Stimulated activated CD4-positive, alpha-beta T cell treated with anti-CD3 and anti-CD28 coated beads, Interleukin-2, amount 100 ng/mL, for 24 hours (primary cell): ENCODE data around the gene F7.
A peak's percentile ranks its signal among the peaks of the same experiment; 100 is the strongest.

ENCODE experiments used
- DNase-seq, 2 donors: peaks; one replicate each; pipeline ENCODE4 v3.0.0-alpha.2; 2020

The F7 gene

GRCh38 chr13:113119822-113120189, 14.2 kb downstream of the F7 start:
- DNase-seq = no peak

- DNase-seq = no peak
Observed at GRCh38 chr13:113120300-113121182, 14.9 kb downstream of the F7 start.

- no peak for DNase-seq
Observed at GRCh38 chr13:113121183-113121927, 15.8 kb downstream of the F7 start.

GRCh38 chr13:113121928-113122471, 16.4 kb downstream of the F7 start:
- DNase-seq = no peak

- DNase-seq = no peak
Observed at GRCh38 chr13:113122550-113123225, 17.1 kb downstream of the F7 start, which contains the start of gene F10. Gene F10, plus strand, starts transcription at chr13:113122799. Its CDS starts 57 bp downstream, at chr13:113122856.

GRCh38 chr13:113123226-113124201, 17.9 kb downstream of the F7 start:
- DNase-seq = no peak

DNA sequence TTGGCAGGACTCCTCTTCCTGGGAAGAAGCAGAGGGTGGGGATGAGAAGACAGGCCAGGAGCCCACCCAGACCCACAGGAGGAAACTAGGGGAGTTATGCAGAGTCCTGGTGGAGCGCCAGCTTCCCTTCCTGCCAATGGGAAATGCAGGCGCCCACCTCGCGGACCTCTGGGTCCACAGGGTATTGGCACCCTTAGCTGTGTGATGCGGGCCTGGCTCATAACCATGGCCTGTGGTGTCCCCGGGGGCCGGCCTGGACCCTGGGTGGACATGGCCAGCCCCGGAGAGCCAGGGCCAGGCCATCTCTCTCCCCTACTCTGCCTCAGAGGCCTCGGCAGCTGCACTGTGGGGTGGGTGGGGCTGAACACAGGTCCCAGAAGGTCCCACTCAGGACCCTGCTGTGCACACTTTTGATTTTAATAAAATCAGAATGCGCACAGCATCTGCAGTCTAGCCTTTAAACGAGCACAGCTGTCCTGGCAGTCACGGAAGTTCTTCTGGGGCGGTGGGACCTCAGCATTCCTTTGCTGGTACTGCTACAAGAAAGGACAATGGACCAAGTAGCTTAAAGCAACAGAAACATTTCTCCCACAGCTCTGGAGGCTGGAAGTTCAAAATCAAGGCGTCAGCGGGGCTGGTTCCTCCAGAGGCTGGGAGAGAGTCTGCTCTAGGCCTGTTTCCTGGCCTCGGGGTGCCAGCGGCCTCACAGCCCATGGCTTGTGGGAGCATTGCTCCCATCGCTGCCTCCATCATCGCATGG, 18.8 kb downstream of the F7 start:
- no peak for DNase-seq

GRCh38 chr13:113125506-113126264, 20.1 kb downstream of the F7 start:
- DNase-seq = no peak

GRCh38 chr13:113126265-113127150, 20.9 kb downstream of the F7 start:
- no peak for DNase-seq

- DNase-seq = no peak
Observed at GRCh38 chr13:113129480-113129879, 23.9 kb downstream of the F7 start.

- DNase-seq = peak; percentile 41 to 54
Observed at GRCh38 chr13:113129921-113130750, 24.5 kb downstream of the F7 start.

DNA sequence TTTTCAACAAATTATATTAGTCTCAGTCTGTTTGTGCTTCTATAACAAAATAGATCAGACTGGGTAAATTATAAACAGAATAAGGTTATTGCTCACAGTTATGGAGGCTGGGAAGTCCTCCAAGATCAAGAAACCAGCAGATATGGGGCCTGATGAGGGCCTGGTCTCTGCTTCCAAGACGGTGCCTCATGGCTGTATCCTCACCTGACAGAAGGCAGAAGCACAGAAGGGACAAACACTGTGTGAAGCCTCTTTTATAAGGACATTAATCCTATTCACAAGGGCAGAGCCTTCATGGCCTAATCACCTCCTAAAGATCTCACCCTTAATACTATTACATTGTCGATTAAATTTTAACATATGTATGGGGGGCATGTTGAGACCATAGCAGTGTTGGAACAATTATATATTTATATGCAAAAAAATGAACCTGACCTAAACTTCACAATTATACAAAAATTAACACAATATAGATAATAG, 29.7 kb downstream of the F7 start:
- no peak for DNase-seq

GRCh38 chr13:113137691-113138298, 32.2 kb downstream of the F7 start:
- DNase-seq = no peak

- DNase-seq = no peak
Observed at GRCh38 chr13:113138792-113139551, 33.4 kb downstream of the F7 start.

- DNase-seq = no peak
Observed at GRCh38 chr13:113139577-113139976, 34.0 kb downstream of the F7 start.

DNA sequence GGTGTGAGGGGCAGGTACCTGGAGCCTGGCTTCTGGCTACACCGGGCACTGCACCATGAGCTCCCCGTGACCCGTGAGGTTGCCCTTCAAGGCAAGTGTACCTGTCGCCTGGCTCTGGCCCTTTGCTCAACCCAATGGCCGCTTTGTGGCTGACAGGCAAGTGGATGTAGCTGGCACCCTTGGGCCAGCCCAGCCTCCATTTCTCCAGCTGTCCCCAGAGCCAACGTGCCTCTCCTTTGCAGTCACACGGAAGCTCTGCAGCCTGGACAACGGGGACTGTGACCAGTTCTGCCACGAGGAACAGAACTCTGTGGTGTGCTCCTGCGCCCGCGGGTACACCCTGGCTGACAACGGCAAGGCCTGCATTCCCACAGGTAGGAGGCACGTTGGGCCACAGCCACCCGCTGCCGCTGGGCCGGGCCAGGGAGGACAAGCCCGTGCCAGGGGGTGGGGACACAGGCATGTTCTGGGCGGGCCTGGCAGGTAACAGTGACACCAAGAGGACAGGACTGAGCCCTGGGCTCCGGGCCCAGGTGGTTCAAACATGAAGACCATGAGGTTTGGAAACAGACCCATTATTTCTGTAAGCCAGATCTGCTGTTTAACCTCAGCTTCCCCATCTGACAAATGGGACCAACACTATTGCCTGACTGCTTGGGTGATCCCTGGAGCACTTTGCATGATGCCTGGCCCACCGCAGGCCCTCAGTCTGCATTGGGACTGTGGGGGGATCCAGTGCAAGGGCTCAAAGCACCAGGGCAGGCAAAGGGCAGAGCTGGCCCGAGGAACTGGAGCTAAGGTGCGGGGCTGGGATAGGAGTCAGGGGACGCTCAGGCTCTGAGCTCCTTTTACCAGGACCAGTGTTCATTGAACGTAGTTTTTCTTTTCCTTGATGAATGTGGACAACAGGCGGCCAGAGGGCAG, 35.3 kb downstream of the F7 start:
- DNase-seq = no peak
